SU-DHL-6 (cell line): ENCODE measurements around the gene RSF1.

ENCODE experiments used
- CTCF ChIP-seq: fragments of 200-600 bp; sonication (generic); IDR thresholded peaks from one replicate; pipeline ENCODE4 v1.5.1; 2017; ENCODE audit warnings: antibody characterized with exemption, mild to moderate bottlenecking, low read length, moderate library complexity; ENCODE audit not compliant: insufficient read depth, poor library complexity, severe bottlenecking
- EZH2phosphoT487 ChIP-seq: fragments of 200-600 bp; sonication (generic), shearing (Covaris generic); conservative IDR thresholded peaks from 2 replicates; pipeline ENCODE4 v1.6.1; 2018; ENCODE audit warnings: mild to moderate bottlenecking, antibody characterized with exemption, low read length, moderate library complexity, mixed read lengths

DNA sequence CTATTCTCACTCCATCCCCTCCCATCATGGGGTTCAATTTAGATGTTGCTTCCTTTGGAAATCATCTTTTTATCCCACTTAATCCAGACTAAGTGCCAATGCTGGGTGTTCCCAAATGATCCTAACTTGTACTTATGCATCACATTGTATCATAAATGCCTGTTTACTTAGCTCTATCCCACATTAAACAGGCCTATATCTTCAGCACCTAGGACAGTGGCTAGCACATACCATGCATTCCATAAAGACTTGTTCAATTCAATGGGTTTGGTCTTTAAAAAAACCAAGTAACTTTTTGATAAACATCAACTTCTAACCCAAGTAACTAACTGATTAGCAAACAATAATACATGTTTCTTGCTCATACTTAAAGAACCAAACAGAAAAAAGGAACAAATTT, 40.6 kb downstream of the RSF1 start:
- TF ChIP-seq CTCF (no peak), EZH2phosphoT487 (no peak)
